IMR-90 (cell line): Measurements from ENCODE around the gene FDCSP. TPM values are rescaled to one million over a fixed set of nuclear protein-coding genes. Genes with fewer than 3 reads are reported as not detected.

Source experiments
- ATAC-seq: fragments of 200-7000 bp; cut with Tn5 transposase; 2 replicates; pipeline ENCODE4 v1.9.1; 2020; ENCODE audit warnings: low read depth, mild to moderate bottlenecking, moderate library complexity
- BruUV-seq: library from RNA; stranded (reverse); fragments of 400-500 nt; replicated peaks from 2 replicates; lab custom pipeline; 2021; lab: Mats Ljungman, UMichigan
- CTCF ChIA-PET: fragments of 300-600 bp; formaldehyde crosslinking; extraction: SDS; loops from one replicate; lab custom pipeline; 2021; ENCODE audit warnings: antibody characterized with exemption; lab: Yijun Ruan, JAX
- POLR2A ChIA-PET: fragments of 300-600 bp; sonication (Branson Sonifier 250); formaldehyde crosslinking; loops from one replicate; lab custom pipeline; 2022; ENCODE audit warnings: antibody characterized with exemption; ENCODE audit not compliant: unreplicated experiment; lab: Charles Lee
- DNase-seq: peaks from one replicate; pipeline ENCODE4 v3.0.0; 2013
- H2AFZ ChIP-seq: replicated peaks from 2 replicates; pipeline ENCODE3; 2013; ENCODE audit warnings: low read length, mild to moderate bottlenecking; ENCODE audit not compliant: poor library complexity
- H2AK5ac ChIP-seq: 2 replicates; pipeline ENCODE4 v1.6.1; 2013; ENCODE audit warnings: low read depth, low read length, inconsistent platforms
- H2AK9ac ChIP-seq: replicated peaks from 2 replicates; pipeline ENCODE3; 2013; ENCODE audit warnings: mild to moderate bottlenecking, low read depth, low read length, moderate library complexity; ENCODE audit not compliant: poor library complexity
- H2BK120ac ChIP-seq: 2 replicates; pipeline ENCODE4 v1.6.1; 2013; ENCODE audit warnings: low read depth, low read length, inconsistent platforms
- H2BK15ac ChIP-seq: 3 replicates; pipeline ENCODE4 v1.6.1; 2013; ENCODE audit warnings: low read depth, low read length, inconsistent platforms
- H2BK20ac ChIP-seq: 2 replicates; pipeline ENCODE4 v1.6.1; 2013; ENCODE audit warnings: low read depth, mild to moderate bottlenecking, inconsistent platforms, low read length, moderate library complexity
- H2BK5ac ChIP-seq: 2 replicates; pipeline ENCODE4 v1.6.1; 2013; ENCODE audit warnings: mild to moderate bottlenecking, low read depth, low read length, inconsistent platforms; ENCODE audit not compliant: poor library complexity, severe bottlenecking
- H3K14ac ChIP-seq: replicated peaks from 2 replicates; pipeline ENCODE4 v1.6.1; 2013; ENCODE audit warnings: low read depth, low read length, inconsistent platforms
- H3K18ac ChIP-seq: 2 replicates; pipeline ENCODE4 v1.6.1; 2013; ENCODE audit warnings: low read depth, low read length, control low read depth
- H3K23ac ChIP-seq: 2 replicates; pipeline ENCODE4 v1.6.1; 2013; ENCODE audit warnings: low read depth, low read length, inconsistent platforms
- H3K27ac ChIP-seq: 2 replicates; pipeline ENCODE4 v1.5.1; 2013; ENCODE audit warnings: mild to moderate bottlenecking, control low read depth, low read length; ENCODE audit not compliant: insufficient read depth
- H3K27me3 ChIP-seq: 2 replicates; pipeline ENCODE4 v1.6.1; 2013; ENCODE audit warnings: low read length; ENCODE audit not compliant: control insufficient read depth, insufficient read depth
- H3K36me3 ChIP-seq: 2 replicates; pipeline ENCODE4 v1.6.1; 2013; ENCODE audit warnings: low read length, mixed read lengths; ENCODE audit not compliant: control insufficient read depth, insufficient read depth
- H3K4ac ChIP-seq: 2 replicates; pipeline ENCODE4 v1.6.1; 2013; ENCODE audit warnings: low read depth, low read length, inconsistent platforms
- H3K4me1 ChIP-seq: 2 replicates; pipeline ENCODE4 v1.6.1; 2013; ENCODE audit warnings: low read length, mixed read lengths; ENCODE audit not compliant: control insufficient read depth, insufficient read depth
- H3K4me2 ChIP-seq: 2 replicates; pipeline ENCODE4 v1.6.1; 2013; ENCODE audit warnings: low read depth, mild to moderate bottlenecking, control low read depth, low read length, moderate library complexity
- H3K4me3 ChIP-seq: 2 replicates; pipeline ENCODE4 v1.5.1; 2013; ENCODE audit warnings: low read depth, mild to moderate bottlenecking, control low read depth, low read length, moderate library complexity; ENCODE audit not compliant: insufficient read depth
- H3K56ac ChIP-seq: 2 replicates; pipeline ENCODE4 v1.6.1; 2013; ENCODE audit warnings: low read length, inconsistent platforms; ENCODE audit not compliant: insufficient read depth; ENCODE audit errors: extremely low read depth
- H3K79me1 ChIP-seq, 2 experiments: 2 replicates each; pipeline ENCODE4 v1.6.1; 2013; ENCODE audit warnings: low read length in 2 of 2, inconsistent platforms in 1 of 2, low read depth in 1 of 2
- H3K9ac ChIP-seq: 2 replicates; pipeline ENCODE4 v1.6.1; 2013; ENCODE audit warnings: low read depth, low read length, control low read depth
- H3K9me1 ChIP-seq: 2 replicates; pipeline ENCODE4 v1.6.1; 2013; ENCODE audit warnings: low read length, inconsistent platforms; ENCODE audit not compliant: insufficient read depth
- H3K9me3 ChIP-seq: 2 replicates; pipeline ENCODE4 v1.6.1; 2013; ENCODE audit warnings: low read length; ENCODE audit not compliant: control insufficient read depth, insufficient read depth
- H4K20me1 ChIP-seq: 2 replicates; pipeline ENCODE4 v1.6.1; 2013; ENCODE audit warnings: low read length, inconsistent platforms; ENCODE audit not compliant: insufficient read depth
- H4K5ac ChIP-seq: 2 replicates; pipeline ENCODE4 v1.6.1; 2013; ENCODE audit warnings: mild to moderate bottlenecking, low read depth, low read length, control low read depth
- H4K8ac ChIP-seq, 2 experiments: 2 replicates each; pipeline ENCODE4 v1.6.1; 2013; ENCODE audit warnings: low read depth in 2 of 2, low read length in 2 of 2, control low read depth in 1 of 2, inconsistent platforms in 1 of 2
- H4K91ac ChIP-seq: 2 replicates; pipeline ENCODE4 v1.6.1; 2013; ENCODE audit warnings: low read depth, low read length, inconsistent platforms; ENCODE audit not compliant: insufficient read depth
- BHLHE40 ChIP-seq: fragments of 150-350 bp; IDR thresholded peaks from 2 replicates; pipeline ENCODE4 v1.6.1; 2016; ENCODE audit warnings: mild to moderate bottlenecking, low read depth, low read length
- CEBPB ChIP-seq: IDR thresholded peaks from 2 replicates; pipeline ENCODE4 v1.6.1; 2012; ENCODE audit warnings: low read depth, low read length, improper control_type of control experiment
- FOS ChIP-seq: fragments of 150-350 bp; IDR thresholded peaks from 2 replicates; pipeline ENCODE4 v1.6.1; 2016; ENCODE audit warnings: low read depth, low read length
- RAD21 ChIP-seq: IDR thresholded peaks from 2 replicates; pipeline ENCODE4 v1.6.1; 2012; ENCODE audit warnings: low read length, improper control_type of control experiment
- RCOR1 ChIP-seq: IDR thresholded peaks from 2 replicates; pipeline ENCODE4 v1.6.1; 2012; ENCODE audit warnings: mild to moderate bottlenecking, low read length, improper control_type of control experiment; ENCODE audit not compliant: insufficient replicate concordance
- SMC3 ChIP-seq: fragments of 150-350 bp; IDR thresholded peaks from 2 replicates; pipeline ENCODE4 v1.6.1; 2016; ENCODE audit warnings: low read depth, mild to moderate bottlenecking, antibody characterized with exemption, low read length, moderate library complexity
- WGBS, 2 experiments: methylation state at CpG; one replicate each; pipeline versions ENCODE4 v1.1.5 to v1.1.7; 2013; ENCODE audit warnings: missing lambda C conversion rate in 2 of 2; ENCODE audit not compliant: insufficient read length in 1 of 2; ENCODE audit errors: extremely low coverage in 2 of 2; 5-methylcytosine and 5-hydroxymethylcytosine counted together
- dilution Hi-C: fragments of 300-500 bp; cut with HindIII; formaldehyde crosslinking; loops from one replicate; pipeline ENCODE4 v1.14.3; 2018; ENCODE audit warnings: low sequenced_read_pairs; ENCODE audit not compliant: unreplicated experiment
- in situ Hi-C: fragments of 300-500 bp; cut with MboI; formaldehyde crosslinking; loops from 3 replicates; pipeline ENCODE4 v1.14.3; 2019; ENCODE audit warnings: low sequenced_read_pairs, inconsistent platforms, mixed read lengths
- intact Hi-C: fragments of 100-400 bp; cut with micrococcal nuclease; formaldehyde crosslinking; loops from 2 replicates; pipeline ENCODE4 v1.10.0; 2022
- polyA plus RNA-seq, 3 experiments: library from polyadenylated mRNA; depleted of rRNA; stranded (reverse); fragments of >200 nt; gene quantifications; 2 replicates each; pipeline ENCODE4 v1.2.3, GENCODE V29; 2012; ENCODE audit warnings: low replicate concordance in 1 of 3
- total RNA-seq: library from RNA; depleted of rRNA; stranded (reverse); fragments of >200 nt; gene quantifications from 2 replicates; pipeline ENCODE4 v1.2.3, GENCODE V29; 2012
- TF ChIP-seq, protein P1 (sequence below): conservative IDR thresholded peaks from 2 replicates; pipeline ENCODE4 v1.5.1; 2012; ENCODE audit warnings: mild to moderate bottlenecking, low read depth, low read length, improper control_type of control experiment
- TF ChIP-seq, protein P2 (sequence below): fragments of 150-350 bp; IDR thresholded peaks from 2 replicates; pipeline ENCODE4 v1.6.1; 2016; ENCODE audit warnings: low read depth, mild to moderate bottlenecking, low read length, moderate library complexity, borderline replicate concordance

FDCSP gene
- total and polyA plus RNA-seq, 2 of the 4 experiments (the other 2 are of a cell fraction), result not detected

DNA sequence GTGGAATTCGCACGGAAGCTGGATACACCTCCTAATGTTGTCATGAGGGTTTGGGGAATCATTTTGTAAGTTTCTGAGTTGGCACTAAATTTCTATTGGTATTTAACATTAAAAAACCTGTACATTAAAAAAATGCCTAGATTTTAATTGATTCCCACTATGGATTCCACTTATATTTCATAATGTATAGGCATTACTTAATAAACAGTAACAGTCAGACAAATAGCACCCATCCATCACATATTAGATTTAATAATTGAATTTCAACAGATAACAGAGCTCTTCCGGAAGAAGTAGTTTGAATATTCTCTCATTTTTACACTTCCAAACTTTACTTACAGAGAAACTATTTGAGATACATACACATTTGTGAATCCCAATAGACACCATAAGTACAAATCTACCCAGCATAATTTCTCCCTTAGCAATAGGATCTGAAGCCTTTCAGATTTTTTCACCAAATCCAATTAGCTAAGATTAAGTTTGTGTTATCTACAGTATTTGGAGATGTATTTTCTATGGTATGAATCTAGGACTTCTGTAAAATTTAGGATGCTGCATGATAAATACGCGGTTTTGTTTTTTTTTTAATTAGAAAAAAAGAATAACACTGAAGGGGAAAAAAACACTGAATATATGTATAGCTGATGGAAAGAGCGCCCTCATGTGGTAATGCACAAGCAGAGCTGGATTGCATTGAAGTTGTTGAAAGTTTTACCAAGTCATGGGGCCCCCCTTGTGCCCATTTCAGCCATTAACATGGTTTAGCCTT, 42.6 kb upstream of the FDCSP start:
- H2BK20ac ChIP-seq, result no peak overlapping the region
- H3K56ac ChIP-seq, result no peak overlapping the region
- H4K91ac ChIP-seq, result no peak overlapping the region
- H2BK5ac ChIP-seq, result no peak overlapping the region
- POLR2A ChIA-PET, result no interaction called here
- H2BK120ac ChIP-seq, result no peak overlapping the region
- H3K14ac ChIP-seq, result no peak overlapping the region
- H2AFZ ChIP-seq, result no peak overlapping the region
- H3K4ac ChIP-seq, result no peak overlapping the region
- no peak overlapping the region for H3K23ac ChIP-seq
- no peak overlapping the region for H4K5ac ChIP-seq
- DNase-seq, result peak; percentile 48
- H3K9ac ChIP-seq, result no peak overlapping the region
- H3K4me1 ChIP-seq, result no peaks in the 10 kb centered on the region
- CTCF ChIA-PET, result interaction anchor here (0.6 to 1.2 kb wide), 7 partner anchors 11 to 552 kb away, joined by 3 to 15 read pairs (median 4); partner anchors contain the start of gene ODAM
- H2AK9ac ChIP-seq, result no peak overlapping the region
- 27% methylated on average over 2 of the region's 6 CpGs; no CpG with 5 or more reads in 1 of the 2 experiments for WGBS, 2 experiments
- no peaks in the 10 kb centered on the region for H3K27me3 ChIP-seq
- no peak overlapping the region for H3K4me2 ChIP-seq
- H3K27ac ChIP-seq, result no peak overlapping the region
- H2AK5ac ChIP-seq, result no peak overlapping the region
- no TSS peak for BruUV-seq
- no peaks in the 10 kb centered on the region for H3K9me1 ChIP-seq
- no peaks in the 10 kb centered on the region for H3K9me3 ChIP-seq
- H3K18ac ChIP-seq, result no peak overlapping the region
- H3K36me3 ChIP-seq, result no peaks in the 10 kb centered on the region
- H3K79me1 ChIP-seq, result no peaks in the 10 kb centered on the region
- H4K20me1 ChIP-seq, result no peaks in the 10 kb centered on the region
- H3K4me3 ChIP-seq, result no peak overlapping the region
- dilution Hi-C loops, result no loop called here
- TF ChIP-seq RCOR1, result no peak
- TF ChIP-seq FOS, result no peak
- TF ChIP-seq RAD21, result peak; percentile 44
- TF ChIP-seq CEBPB, result no peak
- peak; percentile 49 for TF ChIP-seq SMC3
- TF ChIP-seq, protein P1, sequence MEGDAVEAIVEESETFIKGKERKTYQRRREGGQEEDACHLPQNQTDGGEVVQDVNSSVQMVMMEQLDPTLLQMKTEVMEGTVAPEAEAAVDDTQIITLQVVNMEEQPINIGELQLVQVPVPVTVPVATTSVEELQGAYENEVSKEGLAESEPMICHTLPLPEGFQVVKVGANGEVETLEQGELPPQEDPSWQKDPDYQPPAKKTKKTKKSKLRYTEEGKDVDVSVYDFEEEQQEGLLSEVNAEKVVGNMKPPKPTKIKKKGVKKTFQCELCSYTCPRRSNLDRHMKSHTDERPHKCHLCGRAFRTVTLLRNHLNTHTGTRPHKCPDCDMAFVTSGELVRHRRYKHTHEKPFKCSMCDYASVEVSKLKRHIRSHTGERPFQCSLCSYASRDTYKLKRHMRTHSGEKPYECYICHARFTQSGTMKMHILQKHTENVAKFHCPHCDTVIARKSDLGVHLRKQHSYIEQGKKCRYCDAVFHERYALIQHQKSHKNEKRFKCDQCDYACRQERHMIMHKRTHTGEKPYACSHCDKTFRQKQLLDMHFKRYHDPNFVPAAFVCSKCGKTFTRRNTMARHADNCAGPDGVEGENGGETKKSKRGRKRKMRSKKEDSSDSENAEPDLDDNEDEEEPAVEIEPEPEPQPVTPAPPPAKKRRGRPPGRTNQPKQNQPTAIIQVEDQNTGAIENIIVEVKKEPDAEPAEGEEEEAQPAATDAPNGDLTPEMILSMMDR, result peak; percentile 66
- TF ChIP-seq BHLHE40, result no peak
- TF ChIP-seq, protein P2, sequence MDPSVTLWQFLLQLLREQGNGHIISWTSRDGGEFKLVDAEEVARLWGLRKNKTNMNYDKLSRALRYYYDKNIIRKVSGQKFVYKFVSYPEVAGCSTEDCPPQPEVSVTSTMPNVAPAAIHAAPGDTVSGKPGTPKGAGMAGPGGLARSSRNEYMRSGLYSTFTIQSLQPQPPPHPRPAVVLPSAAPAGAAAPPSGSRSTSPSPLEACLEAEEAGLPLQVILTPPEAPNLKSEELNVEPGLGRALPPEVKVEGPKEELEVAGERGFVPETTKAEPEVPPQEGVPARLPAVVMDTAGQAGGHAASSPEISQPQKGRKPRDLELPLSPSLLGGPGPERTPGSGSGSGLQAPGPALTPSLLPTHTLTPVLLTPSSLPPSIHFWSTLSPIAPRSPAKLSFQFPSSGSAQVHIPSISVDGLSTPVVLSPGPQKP, result no peak
- no peak overlapping the region for H2BK15ac ChIP-seq
- intact Hi-C loops, result loop anchor here (1.0 to 5.0 kb wide), 3 partner anchors 287 to 496 kb away; no protein-coding TSS in a partner anchor
- H4K8ac ChIP-seq, result no peak overlapping the region
- ATAC-seq, result peak; percentile 53; the same call in 1 of the 2 replicates
- in situ Hi-C loops, result loop anchor here (10.0 kb wide), 1 partner anchor 499 kb away; no protein-coding TSS in a partner anchor
